ENCODE results near the gene STARD4. TPM values are rescaled to one million over a fixed set of nuclear protein-coding genes. Genes with fewer than 3 reads are reported as not detected.
A peak's percentile ranks its signal among the peaks of the same experiment; 100 is the strongest.

The STARD4 gene
- total and polyA plus RNA-seq, 9 of the 15 experiments (the other 6 are each of a cell fraction or from before 2014, with no cell fraction given), result 28.4 to 88.0 (median 34.0) TPM

DNA sequence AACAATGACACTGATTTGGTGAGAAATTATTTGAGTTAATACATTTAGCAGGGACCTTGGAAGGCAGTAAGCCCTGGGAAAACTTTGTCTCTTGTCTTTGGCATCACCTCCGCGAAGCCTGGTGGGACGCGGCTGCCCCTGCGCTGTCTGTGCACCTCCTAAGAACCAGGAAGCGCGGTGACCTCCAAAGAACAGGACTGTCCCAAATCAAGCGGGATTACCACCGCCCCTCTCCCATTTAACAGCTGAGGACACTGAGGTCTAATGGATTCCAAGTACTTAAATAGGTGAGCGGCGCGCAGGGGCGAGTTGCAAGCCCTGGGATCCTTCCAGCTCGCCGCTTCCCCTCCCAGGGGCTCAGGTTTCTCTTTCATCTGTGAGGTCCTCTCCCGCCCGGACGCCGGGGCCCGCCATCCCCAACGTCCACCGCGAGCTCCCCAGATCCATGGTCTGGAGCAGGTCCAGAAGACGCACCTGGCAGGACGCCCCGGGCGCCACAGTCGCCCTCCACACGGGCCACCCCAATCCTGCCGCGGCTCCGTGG, 432 bp downstream of the STARD4 start (continued):
- TF ChIP-seq, protein P1, sequence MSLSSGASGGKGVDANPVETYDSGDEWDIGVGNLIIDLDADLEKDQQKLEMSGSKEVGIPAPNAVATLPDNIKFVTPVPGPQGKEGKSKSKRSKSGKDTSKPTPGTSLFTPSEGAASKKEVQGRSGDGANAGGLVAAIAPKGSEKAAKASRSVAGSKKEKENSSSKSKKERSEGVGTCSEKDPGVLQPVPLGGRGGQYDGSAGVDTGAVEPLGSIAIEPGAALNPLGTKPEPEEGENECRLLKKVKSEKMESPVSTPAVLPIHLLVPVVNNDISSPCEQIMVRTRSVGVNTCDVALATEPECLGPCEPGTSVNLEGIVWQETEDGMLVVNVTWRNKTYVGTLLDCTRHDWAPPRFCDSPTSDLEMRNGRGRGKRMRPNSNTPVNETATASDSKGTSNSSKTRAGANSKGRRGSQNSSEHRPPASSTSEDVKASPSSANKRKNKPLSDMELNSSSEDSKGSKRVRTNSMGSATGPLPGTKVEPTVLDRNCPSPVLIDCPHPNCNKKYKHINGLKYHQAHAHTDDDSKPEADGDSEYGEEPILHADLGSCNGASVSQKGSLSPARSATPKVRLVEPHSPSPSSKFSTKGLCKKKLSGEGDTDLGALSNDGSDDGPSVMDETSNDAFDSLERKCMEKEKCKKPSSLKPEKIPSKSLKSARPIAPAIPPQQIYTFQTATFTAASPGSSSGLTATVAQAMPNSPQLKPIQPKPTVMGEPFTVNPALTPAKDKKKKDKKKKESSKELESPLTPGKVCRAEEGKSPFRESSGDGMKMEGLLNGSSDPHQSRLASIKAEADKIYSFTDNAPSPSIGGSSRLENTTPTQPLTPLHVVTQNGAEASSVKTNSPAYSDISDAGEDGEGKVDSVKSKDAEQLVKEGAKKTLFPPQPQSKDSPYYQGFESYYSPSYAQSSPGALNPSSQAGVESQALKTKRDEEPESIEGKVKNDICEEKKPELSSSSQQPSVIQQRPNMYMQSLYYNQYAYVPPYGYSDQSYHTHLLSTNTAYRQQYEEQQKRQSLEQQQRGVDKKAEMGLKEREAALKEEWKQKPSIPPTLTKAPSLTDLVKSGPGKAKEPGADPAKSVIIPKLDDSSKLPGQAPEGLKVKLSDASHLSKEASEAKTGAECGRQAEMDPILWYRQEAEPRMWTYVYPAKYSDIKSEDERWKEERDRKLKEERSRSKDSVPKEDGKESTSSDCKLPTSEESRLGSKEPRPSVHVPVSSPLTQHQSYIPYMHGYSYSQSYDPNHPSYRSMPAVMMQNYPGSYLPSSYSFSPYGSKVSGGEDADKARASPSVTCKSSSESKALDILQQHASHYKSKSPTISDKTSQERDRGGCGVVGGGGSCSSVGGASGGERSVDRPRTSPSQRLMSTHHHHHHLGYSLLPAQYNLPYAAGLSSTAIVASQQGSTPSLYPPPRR (CRISPR knock-in tag; IDR thresholded peaks at IDR 0.05; ENCODE audit: borderline replicate concordance), result no peak
- TF ChIP-seq, protein P2, sequence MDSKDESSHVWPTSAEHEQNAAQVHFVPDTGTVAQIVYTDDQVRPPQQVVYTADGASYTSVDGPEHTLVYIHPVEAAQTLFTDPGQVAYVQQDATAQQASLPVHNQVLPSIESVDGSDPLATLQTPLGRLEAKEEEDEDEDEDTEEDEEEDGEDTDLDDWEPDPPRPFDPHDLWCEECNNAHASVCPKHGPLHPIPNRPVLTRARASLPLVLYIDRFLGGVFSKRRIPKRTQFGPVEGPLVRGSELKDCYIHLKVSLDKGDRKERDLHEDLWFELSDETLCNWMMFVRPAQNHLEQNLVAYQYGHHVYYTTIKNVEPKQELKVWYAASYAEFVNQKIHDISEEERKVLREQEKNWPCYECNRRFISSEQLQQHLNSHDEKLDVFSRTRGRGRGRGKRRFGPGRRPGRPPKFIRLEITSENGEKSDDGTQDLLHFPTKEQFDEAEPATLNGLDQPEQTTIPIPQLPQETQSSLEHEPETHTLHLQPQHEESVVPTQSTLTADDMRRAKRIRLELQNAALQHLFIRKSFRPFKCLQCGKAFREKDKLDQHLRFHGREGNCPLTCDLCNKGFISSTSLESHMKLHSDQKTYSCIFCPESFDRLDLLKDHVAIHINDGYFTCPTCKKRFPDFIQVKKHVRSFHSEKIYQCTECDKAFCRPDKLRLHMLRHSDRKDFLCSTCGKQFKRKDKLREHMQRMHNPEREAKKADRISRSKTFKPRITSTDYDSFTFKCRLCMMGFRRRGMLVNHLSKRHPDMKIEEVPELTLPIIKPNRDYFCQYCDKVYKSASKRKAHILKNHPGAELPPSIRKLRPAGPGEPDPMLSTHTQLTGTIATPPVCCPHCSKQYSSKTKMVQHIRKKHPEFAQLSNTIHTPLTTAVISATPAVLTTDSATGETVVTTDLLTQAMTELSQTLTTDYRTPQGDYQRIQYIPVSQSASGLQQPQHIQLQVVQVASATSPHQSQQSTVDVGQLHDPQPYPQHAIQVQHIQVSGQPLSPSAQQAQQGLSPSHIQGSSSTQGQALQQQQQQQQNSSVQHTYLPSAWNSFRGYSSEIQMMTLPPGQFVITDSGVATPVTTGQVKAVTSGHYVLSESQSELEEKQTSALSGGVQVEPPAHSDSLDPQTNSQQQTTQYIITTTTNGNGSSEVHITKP (IDR thresholded peaks at IDR 0.05; ENCODE audit: partially characterized antibody), result no peak
- 0 out of 2 replicates have a peak, but pooled peaks have one; percentile 40 for TF ChIP-seq HDAC8 (tag; IDR thresholded peaks at IDR 0.05)
- no peak for TF ChIP-seq PHB (CRISPR knock-in tag; IDR thresholded peaks at IDR 0.05)
- TF ChIP-seq MEF2A (IDR thresholded peaks at IDR 0.05; ENCODE audit: control insufficient read depth, low read depth, low read length), result no peak
- TF ChIP-seq MYC (IDR thresholded peaks at IDR 0.05; ENCODE audit: low read depth, low read length), result no peak
- peak; percentile 47; the same call in 1 of the 2 replicates for TF ChIP-seq MYC (CRISPR knock-in tag; IDR thresholded peaks at IDR 0.05; ENCODE audit: borderline replicate concordance, low read depth)
- TF ChIP-seq JUND (IDR thresholded peaks at IDR 0.05; ENCODE audit: borderline replicate concordance, low read depth, low read length), result no peak
- TF ChIP-seq JUND (tag; IDR thresholded peaks at IDR 0.05; ENCODE audit: borderline replicate concordance, low read depth, low read length), result no peak
- TF ChIP-seq, protein P3, sequence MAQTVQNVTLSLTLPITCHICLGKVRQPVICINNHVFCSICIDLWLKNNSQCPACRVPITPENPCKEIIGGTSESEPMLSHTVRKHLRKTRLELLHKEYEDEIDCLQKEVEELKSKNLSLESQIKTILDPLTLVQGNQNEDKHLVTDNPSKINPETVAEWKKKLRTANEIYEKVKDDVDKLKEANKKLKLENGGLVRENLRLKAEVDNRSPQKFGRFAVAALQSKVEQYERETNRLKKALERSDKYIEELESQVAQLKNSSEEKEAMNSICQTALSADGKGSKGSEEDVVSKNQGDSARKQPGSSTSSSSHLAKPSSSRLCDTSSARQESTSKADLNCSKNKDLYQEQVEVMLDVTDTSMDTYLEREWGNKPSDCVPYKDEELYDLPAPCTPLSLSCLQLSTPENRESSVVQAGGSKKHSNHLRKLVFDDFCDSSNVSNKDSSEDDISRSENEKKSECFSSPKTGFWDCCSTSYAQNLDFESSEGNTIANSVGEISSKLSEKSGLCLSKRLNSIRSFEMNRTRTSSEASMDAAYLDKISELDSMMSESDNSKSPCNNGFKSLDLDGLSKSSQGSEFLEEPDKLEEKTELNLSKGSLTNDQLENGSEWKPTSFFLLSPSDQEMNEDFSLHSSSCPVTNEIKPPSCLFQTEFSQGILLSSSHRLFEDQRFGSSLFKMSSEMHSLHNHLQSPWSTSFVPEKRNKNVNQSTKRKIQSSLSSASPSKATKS (CRISPR knock-in tag; IDR thresholded peaks at IDR 0.05), result no peak
- TF ChIP-seq FIP1L1 (IDR thresholded peaks at IDR 0.05; ENCODE audit: low read depth, low read length, poor library complexity, severe bottlenecking), result no peak
- no peak for TF ChIP-seq FOSL1 (tag; conservative IDR thresholded peaks at IDR 0.05)
- no peak for TF ChIP-seq MAZ (CRISPR knock-in tag; conservative IDR thresholded peaks at IDR 0.05 in 1 of 2, IDR thresholded peaks at IDR 0.05 in 1 of 2)
- no peak for TF ChIP-seq TCF7L2 (IDR thresholded peaks at IDR 0.05; ENCODE audit: low read depth, low read length)
- no peak for TF ChIP-seq GABPB1 (CRISPR knock-in tag; IDR thresholded peaks at IDR 0.05)
- TF ChIP-seq ZNF644 (tag; IDR thresholded peaks at IDR 0.05; ENCODE audit: low read depth), result no peak

Measured in K562 (cell line).